Measurements from ENCODE around the gene GDE1.

The GDE1 gene

GRCh38 chr16:19460397-19460796 lies 61.5 kb downstream of the GDE1 start:
- TF ChIP-seq FOXP2 (optimal IDR thresholded peaks at IDR 0.05; ENCODE audit: borderline replicate concordance, extremely low read depth, extremely low read length, insufficient read depth): no peak
- no peak for TF ChIP-seq REST (IDR thresholded peaks at IDR 0.05; ENCODE audit: insufficient read depth in 1 of 2, low read depth in 2 of 2, low read length in 2 of 2)
- no peak for TF ChIP-seq POLR2AphosphoS5 (IDR thresholded peaks at IDR 0.05; ENCODE audit: low read depth, low read length)
- no peak for TF ChIP-seq TAF1 (IDR thresholded peaks at IDR 0.05; ENCODE audit: borderline replicate concordance, insufficient read depth, low read length)
- no peak for TF ChIP-seq SIN3A (IDR thresholded peaks at IDR 0.05; ENCODE audit: borderline replicate concordance, insufficient read depth, low read length)

- TF ChIP-seq POLR2AphosphoS5 (IDR thresholded peaks at IDR 0.05; ENCODE audit: low read depth, low read length) (no peak), REST (IDR thresholded peaks at IDR 0.05; ENCODE audit: insufficient read depth in 1 of 2, low read depth in 2 of 2, low read length in 2 of 2) (no peak), SIN3A (IDR thresholded peaks at IDR 0.05; ENCODE audit: borderline replicate concordance, insufficient read depth, low read length) (no peak), TAF1 (IDR thresholded peaks at IDR 0.05; ENCODE audit: borderline replicate concordance, insufficient read depth, low read length) (no peak), FOXP2 (optimal IDR thresholded peaks at IDR 0.05; ENCODE audit: borderline replicate concordance, extremely low read depth, extremely low read length, insufficient read depth) (no peak)
These were observed 63.0 kb downstream of the GDE1 start for GRCh38 chr16:19458722-19459379.

All from PFSK-1 (cell line).